ENCODE data around the gene CISD3. TPM values are rescaled to one million over a fixed set of nuclear protein-coding genes. Genes with fewer than 3 reads are reported as not detected.

CISD3 gene
- total RNA-seq, 1 donor from 2014 or later = 75.9 TPM

DNA sequence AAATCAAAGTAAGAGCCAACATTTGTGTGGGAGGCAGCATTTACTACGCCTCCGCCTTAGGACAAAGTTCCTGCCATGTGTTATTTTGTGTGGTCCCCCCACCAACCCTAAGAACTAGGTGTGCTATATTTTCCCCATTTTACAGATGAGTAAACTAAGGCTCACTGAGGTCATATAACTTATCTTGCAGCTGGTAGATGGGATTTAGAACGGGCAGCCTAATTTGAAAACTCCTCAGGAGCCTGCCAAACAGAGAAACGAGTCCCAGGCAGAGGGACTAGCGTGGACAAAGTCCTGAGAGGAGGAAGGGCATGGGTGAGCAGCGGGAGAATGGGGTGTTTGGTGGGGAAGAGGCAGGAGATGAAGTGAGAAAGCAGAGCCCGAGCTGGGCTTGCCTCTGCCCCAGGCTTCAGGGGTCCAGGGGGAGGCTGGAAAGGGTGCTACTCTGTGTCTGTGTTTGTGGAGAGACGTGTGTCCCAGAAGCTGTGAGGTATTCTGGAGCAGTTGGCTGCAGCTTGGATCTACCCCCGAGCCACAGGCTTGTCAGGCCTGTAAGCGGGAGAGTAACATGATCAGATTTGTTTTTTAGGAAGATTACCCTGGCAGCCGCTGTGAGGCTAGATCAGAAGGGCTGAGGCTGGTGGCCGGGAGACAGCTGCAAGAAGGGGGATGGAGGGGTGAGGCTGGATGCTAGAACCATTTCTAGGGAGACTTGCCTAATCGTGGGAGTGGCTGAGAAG is 20.1 kb upstream of the CISD3 start:
- Histone ChIP-seq H3K36me3 (peaks cover 70% of the 10 kb centered on the region), H3K9me3 (replicated peaks) (no peaks in the 10 kb centered on the region), H3K4me1 (peaks cover 72% of the 10 kb centered on the region), H3K4me3 (no peak overlapping the region), H3K27ac (replicated peaks) (peak overlapping the region; percentile 76), H3K27me3 (ENCODE audit: low read depth) (no peaks in the 10 kb centered on the region)
- DNase-seq = no peak
- no peak for TF ChIP-seq CTCF (IDR thresholded peaks at IDR 0.05; ENCODE audit: borderline replicate concordance)
- intact Hi-C loops (cut with micrococcal nuclease) = no loop called here

- TF ChIP-seq CTCF (IDR thresholded peaks at IDR 0.05; ENCODE audit: borderline replicate concordance) = no peak
- no peaks in the 10 kb centered on the region for H3K9me3 ChIP-seq (replicated peaks)
- H3K4me3 ChIP-seq = no peak overlapping the region
- peak overlapping the region; percentile 76 for H3K27ac ChIP-seq (replicated peaks)
- intact Hi-C loops (cut with micrococcal nuclease) = no loop called here
- peaks cover 69% of the 10 kb centered on the region for H3K4me1 ChIP-seq
- H3K27me3 ChIP-seq (ENCODE audit: low read depth) = no peaks in the 10 kb centered on the region
- H3K36me3 ChIP-seq = peaks cover 75% of the 10 kb centered on the region
- DNase-seq = no peak
Measured at GRCh38 chr17:38710604-38710962, 19.6 kb upstream of the CISD3 start.

DNA sequence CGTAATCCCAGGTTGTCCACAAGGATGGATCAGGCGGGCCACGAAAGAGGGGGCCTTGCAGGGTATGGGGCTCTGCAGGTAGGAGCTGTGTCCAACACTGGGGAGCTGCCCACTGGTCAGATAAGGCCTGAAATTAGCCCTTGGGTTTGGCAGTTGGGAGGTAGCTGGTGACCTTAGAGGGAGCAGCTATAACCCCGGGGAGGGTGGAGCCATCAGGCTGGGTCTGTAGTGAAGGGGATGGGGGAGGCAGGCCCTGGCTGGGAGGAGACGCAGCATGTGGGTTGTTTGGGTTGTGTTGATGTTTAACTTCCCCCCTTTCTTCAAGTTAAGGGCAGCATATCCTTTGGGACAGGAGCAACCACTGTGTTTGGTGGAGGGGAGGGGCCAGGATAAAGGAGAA is 19.2 kb upstream of the CISD3 start:
- Histone ChIP-seq H3K4me1 (peaks cover 69% of the 10 kb centered on the region), H3K4me3 (no peak overlapping the region), H3K27ac (replicated peaks) (peak overlapping the region; percentile 76), H3K36me3 (peaks cover 79% of the 10 kb centered on the region), H3K27me3 (ENCODE audit: low read depth) (no peaks in the 10 kb centered on the region), H3K9me3 (replicated peaks) (no peaks in the 10 kb centered on the region)
- no peak for DNase-seq
- TF ChIP-seq CTCF (IDR thresholded peaks at IDR 0.05; ENCODE audit: borderline replicate concordance) = no peak
- intact Hi-C loops (cut with micrococcal nuclease) = no loop called here

GRCh38 chr17:38711792-38712571 is 18.2 kb upstream of the CISD3 start:
- no peak for TF ChIP-seq CTCF (IDR thresholded peaks at IDR 0.05; ENCODE audit: borderline replicate concordance)
- peak; percentile 67 for DNase-seq
- Histone ChIP-seq H3K4me1 (peaks cover 60% of the 10 kb centered on the region), H3K9me3 (replicated peaks) (no peaks in the 10 kb centered on the region), H3K27ac (replicated peaks) (peak overlapping the region; percentile 76), H3K27me3 (ENCODE audit: low read depth) (no peaks in the 10 kb centered on the region), H3K4me3 (no peak overlapping the region), H3K36me3 (peaks cover 89% of the 10 kb centered on the region)
- intact Hi-C loops (cut with micrococcal nuclease) = no loop called here

DNA sequence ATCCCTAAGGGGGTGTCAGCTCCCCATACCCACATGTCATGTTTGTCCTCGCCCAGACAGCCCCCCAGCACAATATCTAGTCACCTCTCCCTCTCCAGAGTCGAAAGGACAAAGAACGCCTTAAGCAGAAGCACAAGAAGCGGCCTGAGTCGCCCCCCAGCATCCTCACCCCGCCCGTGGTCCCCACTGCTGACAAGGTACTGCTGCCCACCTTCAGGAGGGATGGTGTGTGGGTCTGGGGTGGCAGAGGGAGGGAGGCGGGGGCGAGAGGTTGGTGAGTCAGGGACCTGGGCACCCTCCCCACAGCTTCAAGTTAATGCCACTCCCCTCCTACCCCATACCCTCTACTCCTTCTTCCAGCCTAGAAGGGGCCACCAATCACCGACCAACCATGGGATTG is 17.5 kb upstream of the CISD3 start:
- Histone ChIP-seq H3K36me3 (peaks cover 94% of the 10 kb centered on the region), H3K27ac (replicated peaks) (peak overlapping the region; percentile 76), H3K4me1 (peaks cover 54% of the 10 kb centered on the region), H3K9me3 (replicated peaks) (no peaks in the 10 kb centered on the region), H3K27me3 (ENCODE audit: low read depth) (no peaks in the 10 kb centered on the region), H3K4me3 (no peak overlapping the region)
- intact Hi-C loops (cut with micrococcal nuclease) = no loop called here
- DNase-seq = no peak
- TF ChIP-seq CTCF (IDR thresholded peaks at IDR 0.05; ENCODE audit: borderline replicate concordance) = no peak
